MCF 10A (cell line): ENCODE measurements around the gene NLRC5. TPM values are rescaled to one million over a fixed set of nuclear protein-coding genes. Genes with fewer than 3 reads are reported as not detected.
"Not testable (repeated sequence)": the region's sequence is repeated elsewhere in the genome, so short reads cannot be mapped to it uniquely, and the experiment has no call there.

Source experiments
- BruUV-seq: library from RNA; stranded (reverse); fragments of 400-500 nt; replicated peaks from 2 replicates; lab custom pipeline; 2021; lab: Mats Ljungman, UMichigan
- CTCF ChIA-PET: fragments of 300-600 bp; sonication (Branson Sonifier 250); formaldehyde crosslinking; extraction: SDS; loops from one replicate; lab custom pipeline; 2021; ENCODE audit warnings: antibody characterized with exemption, inconsistent platforms; lab: Yijun Ruan, JAX
- POLR2A ChIA-PET: fragments of 300-600, 350-650 bp; sonication (Branson Sonifier 250); formaldehyde crosslinking; extraction: SDS; loops from one replicate; lab custom pipeline; 2020; ENCODE audit warnings: antibody characterized with exemption, inconsistent platforms; lab: Yijun Ruan, JAX
- DNase-seq: peaks from one replicate; pipeline ENCODE4 v3.0.0-alpha.2; 2018; ENCODE audit not compliant: unreplicated experiment
- H3K27ac Mint-ChIP-seq: one replicate; pipeline ENCODE4 v1.8.0; 2022; ENCODE audit warnings: mild to moderate bottlenecking, low read depth, mixed read lengths; ENCODE audit not compliant: unreplicated experiment
- H3K27me3 Mint-ChIP-seq: one replicate; pipeline ENCODE4 v1.8.0; 2022; ENCODE audit warnings: mixed read lengths; ENCODE audit not compliant: insufficient read depth, unreplicated experiment
- H3K36me3 Mint-ChIP-seq: one replicate; pipeline ENCODE4 v1.8.0; 2022; ENCODE audit warnings: mild to moderate bottlenecking, moderate library complexity, mixed read lengths; ENCODE audit not compliant: insufficient read depth, unreplicated experiment
- H3K4me1 Mint-ChIP-seq: one replicate; pipeline ENCODE4 v1.8.0; 2022; ENCODE audit warnings: mixed read lengths; ENCODE audit not compliant: insufficient read depth, unreplicated experiment
- H3K4me3 Mint-ChIP-seq: one replicate; pipeline ENCODE4 v1.8.0; 2022; ENCODE audit warnings: mild to moderate bottlenecking, moderate library complexity, mixed read lengths; ENCODE audit not compliant: unreplicated experiment
- H3K9me3 Mint-ChIP-seq: one replicate; pipeline ENCODE4 v1.8.0; 2022; ENCODE audit warnings: mixed read lengths; ENCODE audit not compliant: unreplicated experiment
- CTCF ChIP-seq: fragments of 200-600 bp; IDR thresholded peaks from one replicate; pipeline ENCODE4 v1.8.0; 2022; ENCODE audit warnings: antibody characterized with exemption, mild to moderate bottlenecking; ENCODE audit not compliant: unreplicated experiment
- intact Hi-C: fragments of 100-400 bp; cut with micrococcal nuclease; formaldehyde crosslinking; loops from 2 replicates; pipeline ENCODE4 v1.14.1; 2022
- total RNA-seq: library from RNA; stranded (reverse); gene quantifications from 2 replicates; pipeline ENCODE4 v1.2.3, GENCODE V29; 2022

Gene NLRC5
- total RNA-seq, 1 experiment from 2014 or later: 8.0 TPM

- ChIA-PET CTCF (no interaction called here), POLR2A (interaction anchor here (2.0 kb wide), 1 partner anchor 40 kb away, joined by 4 read pairs; no protein-coding TSS in a partner anchor)
- TF ChIP-seq CTCF: no peak
- H3K4me1 Mint-ChIP-seq: peaks cover 4% of the 10 kb centered on the region
- no peaks in the 10 kb centered on the region for H3K9me3 Mint-ChIP-seq
- DNase-seq: no peak
- no peak overlapping the region for H3K27ac Mint-ChIP-seq
- intact Hi-C loops: no loop called here
- no peak overlapping the region for H3K4me3 Mint-ChIP-seq
- BruUV-seq: no TSS peak
- peaks cover 22% of the 10 kb centered on the region for H3K27me3 Mint-ChIP-seq
- no peaks in the 10 kb centered on the region for H3K36me3 Mint-ChIP-seq
These were observed 17.7 kb upstream of the NLRC5 start for GRCh38 chr16:56971768-56972043.

GRCh38 chr16:56972403-56973293 is 16.7 kb upstream of the NLRC5 start:
- DNase-seq: no peak
- no TSS peak for BruUV-seq
- ChIA-PET POLR2A (interaction anchor here (0.5 to 2.0 kb wide), 2 partner anchors 38 to 41 kb away, joined by 4 read pairs; no protein-coding TSS in a partner anchor), CTCF (interaction anchor here (0.6 kb wide), 1 partner anchor 110 kb away, joined by 3 read pairs; no protein-coding TSS in a partner anchor)
- Mint-ChIP-seq H3K4me1 (peaks cover 4% of the 10 kb centered on the region), H3K27me3 (peaks cover 22% of the 10 kb centered on the region), H3K9me3 (no peaks in the 10 kb centered on the region), H3K27ac (no peak overlapping the region), H3K4me3 (no peak overlapping the region), H3K36me3 (no peaks in the 10 kb centered on the region)
- intact Hi-C loops: no loop called here
- TF ChIP-seq CTCF: no peak

GRCh38 chr16:56973294-56973689 is 16.1 kb upstream of the NLRC5 start:
- peaks cover 22% of the 10 kb centered on the region for H3K27me3 Mint-ChIP-seq
- CTCF ChIA-PET: interaction anchor here (0.6 kb wide), 1 partner anchor 110 kb away, joined by 3 read pairs; no protein-coding TSS in a partner anchor

GRCh38 chr16:56973899-56974298 is 15.5 kb upstream of the NLRC5 start:
- H3K4me3 Mint-ChIP-seq, BruUV-seq, H3K27ac Mint-ChIP-seq, H3K4me1 Mint-ChIP-seq, intact Hi-C loops, H3K9me3 Mint-ChIP-seq, H3K36me3 Mint-ChIP-seq, CTCF ChIA-PET, DNase-seq: not testable (repeated sequence)
- H3K27me3 Mint-ChIP-seq: peaks cover 22% of the 10 kb centered on the region
- POLR2A ChIA-PET: interaction anchor here (2.0 kb wide), 1 partner anchor 42 kb away, joined by 4 read pairs; no protein-coding TSS in a partner anchor

More at GRCh38 chr16:56973294-56973689, 16.1 kb upstream of the NLRC5 start:
- no peaks in the 10 kb centered on the region for H3K9me3 Mint-ChIP-seq
- DNase-seq: no peak
- POLR2A ChIA-PET: interaction anchor here (2.0 kb wide), 1 partner anchor 42 kb away, joined by 4 read pairs; no protein-coding TSS in a partner anchor
- no peak overlapping the region for H3K27ac Mint-ChIP-seq
- no peak overlapping the region for H3K4me3 Mint-ChIP-seq
- intact Hi-C loops: no loop called here
- peaks cover 4% of the 10 kb centered on the region for H3K4me1 Mint-ChIP-seq
- BruUV-seq: no TSS peak
- no peaks in the 10 kb centered on the region for H3K36me3 Mint-ChIP-seq
- TF ChIP-seq CTCF: no peak
